Nephron (organoid): ENCODE measurements around the gene SHMT2.

Source experiments
- H3K27ac Mint-ChIP-seq, 3 experiments: 2 replicates each; pipeline ENCODE4 v1.8.0; 2020; ENCODE audit warnings: mixed read lengths in 3 of 3, mild to moderate bottlenecking in 2 of 3, moderate library complexity in 1 of 3
- H3K27me3 Mint-ChIP-seq: 2 replicates; pipeline ENCODE4 v1.8.0; 2021; ENCODE audit warnings: low read depth, mild to moderate bottlenecking, moderate library complexity, mixed read lengths
- H3K36me3 Mint-ChIP-seq: 2 replicates; pipeline ENCODE4 v1.8.0; 2020; ENCODE audit warnings: low read depth, mixed read lengths
- H3K4me1 Mint-ChIP-seq: 2 replicates; pipeline ENCODE4 v1.8.0; 2020; ENCODE audit warnings: mixed read lengths
- H3K4me3 Mint-ChIP-seq, 3 experiments: 2 replicates each; pipeline ENCODE4 v1.8.0; 2020; ENCODE audit warnings: mild to moderate bottlenecking in 3 of 3, mixed read lengths in 3 of 3, moderate library complexity in 2 of 3
- H3K9me3 Mint-ChIP-seq: 2 replicates; pipeline ENCODE4 v1.8.0; 2020; ENCODE audit warnings: mixed read lengths
- TF ChIP-seq, protein P1 (sequence below), 3 experiments: fragments of 200-600 bp; sonication (generic); IDR thresholded peaks; one replicate each; pipeline ENCODE4 v1.5.0; 2021; ENCODE audit warnings: antibody characterized with exemption in 3 of 3; ENCODE audit not compliant: unreplicated experiment in 3 of 3

SHMT2 gene

DNA sequence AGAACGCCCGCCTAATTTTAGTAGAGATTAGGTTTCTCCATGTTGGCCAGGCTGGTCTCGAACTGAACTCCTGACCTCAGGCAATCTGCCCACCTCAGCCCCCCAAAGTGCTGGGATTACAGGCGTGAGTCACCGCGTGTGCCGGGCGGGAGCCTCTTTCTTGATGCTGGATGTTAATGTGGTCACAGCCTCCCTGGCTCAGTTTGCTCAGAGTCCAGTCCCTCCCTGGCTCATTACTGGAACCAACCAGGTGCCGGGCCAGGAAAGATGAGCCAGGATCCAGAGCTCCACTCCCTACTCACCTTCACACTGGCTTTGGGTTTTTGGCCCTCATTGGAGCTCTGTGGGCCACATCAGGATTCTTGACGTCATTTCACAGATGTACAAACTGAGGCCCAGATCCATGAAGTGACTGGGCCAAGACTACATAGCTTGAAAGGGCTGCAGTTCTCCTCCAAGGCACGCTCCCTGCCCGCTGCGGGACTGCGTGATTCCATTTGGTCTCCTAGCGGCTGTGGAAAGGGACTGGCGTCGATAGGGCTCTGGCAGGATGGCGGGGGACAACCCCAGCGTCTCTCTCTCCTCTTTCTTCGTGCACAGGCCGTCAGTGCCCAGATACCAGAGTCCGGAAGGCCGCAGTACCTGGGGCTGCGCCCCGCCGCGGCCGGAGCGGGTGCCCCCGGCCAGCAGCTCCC is 5.1 kb upstream of the SHMT2 start:
- Mint-ChIP-seq H3K27ac (no peak overlapping the region), H3K4me1 (peaks cover 67% of the 10 kb centered on the region), H3K4me3 (peak overlapping the region in 1 of 3 experiments; percentile 47)

DNA sequence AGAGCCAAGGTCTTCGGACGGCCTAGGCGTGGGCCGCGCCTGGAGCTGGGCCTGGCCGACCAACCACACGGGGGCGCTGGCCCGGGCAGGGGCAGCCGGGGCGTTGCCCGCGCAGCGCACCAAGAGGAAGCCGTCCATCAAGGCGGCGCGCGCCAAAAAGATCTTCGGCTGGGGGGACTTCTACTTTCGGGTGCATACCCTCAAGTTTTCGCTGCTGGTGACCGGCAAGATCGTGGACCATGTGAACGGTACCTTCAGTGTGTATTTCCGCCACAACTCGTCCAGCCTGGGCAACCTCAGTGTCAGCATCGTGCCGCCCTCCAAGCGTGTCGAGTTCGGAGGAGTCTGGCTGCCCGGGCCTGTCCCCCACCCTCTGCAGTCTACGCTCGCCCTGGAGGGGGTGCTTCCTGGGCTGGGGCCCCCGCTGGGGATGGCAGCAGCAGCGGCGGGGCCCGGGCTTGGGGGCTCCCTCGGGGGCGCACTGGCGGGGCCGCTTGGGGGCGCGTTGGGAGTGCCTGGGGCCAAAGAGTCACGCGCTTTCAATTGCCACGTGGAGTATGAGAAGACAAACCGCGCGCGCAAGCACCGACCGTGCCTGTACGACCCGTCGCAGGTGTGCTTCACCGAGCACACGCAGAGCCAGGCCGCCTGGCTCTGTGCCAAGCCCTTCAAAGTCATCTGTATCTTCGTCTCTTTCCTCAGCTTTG is 4.4 kb upstream of the SHMT2 start:
- peak overlapping the region; percentile 19 to 24 (median 21) for H3K4me3 Mint-ChIP-seq

More for the DNA sequence above, 5.1 kb upstream of the SHMT2 start:
- TF ChIP-seq, protein P1, sequence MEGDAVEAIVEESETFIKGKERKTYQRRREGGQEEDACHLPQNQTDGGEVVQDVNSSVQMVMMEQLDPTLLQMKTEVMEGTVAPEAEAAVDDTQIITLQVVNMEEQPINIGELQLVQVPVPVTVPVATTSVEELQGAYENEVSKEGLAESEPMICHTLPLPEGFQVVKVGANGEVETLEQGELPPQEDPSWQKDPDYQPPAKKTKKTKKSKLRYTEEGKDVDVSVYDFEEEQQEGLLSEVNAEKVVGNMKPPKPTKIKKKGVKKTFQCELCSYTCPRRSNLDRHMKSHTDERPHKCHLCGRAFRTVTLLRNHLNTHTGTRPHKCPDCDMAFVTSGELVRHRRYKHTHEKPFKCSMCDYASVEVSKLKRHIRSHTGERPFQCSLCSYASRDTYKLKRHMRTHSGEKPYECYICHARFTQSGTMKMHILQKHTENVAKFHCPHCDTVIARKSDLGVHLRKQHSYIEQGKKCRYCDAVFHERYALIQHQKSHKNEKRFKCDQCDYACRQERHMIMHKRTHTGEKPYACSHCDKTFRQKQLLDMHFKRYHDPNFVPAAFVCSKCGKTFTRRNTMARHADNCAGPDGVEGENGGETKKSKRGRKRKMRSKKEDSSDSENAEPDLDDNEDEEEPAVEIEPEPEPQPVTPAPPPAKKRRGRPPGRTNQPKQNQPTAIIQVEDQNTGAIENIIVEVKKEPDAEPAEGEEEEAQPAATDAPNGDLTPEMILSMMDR (IDR thresholded peaks at IDR 0.05; ENCODE audit: unreplicated experiment in 3 of 3): no peak
- Mint-ChIP-seq H3K27me3 (peaks cover 76% of the 10 kb centered on the region), H3K9me3 (no peaks in the 10 kb centered on the region), H3K36me3 (no peaks in the 10 kb centered on the region)

DNA sequence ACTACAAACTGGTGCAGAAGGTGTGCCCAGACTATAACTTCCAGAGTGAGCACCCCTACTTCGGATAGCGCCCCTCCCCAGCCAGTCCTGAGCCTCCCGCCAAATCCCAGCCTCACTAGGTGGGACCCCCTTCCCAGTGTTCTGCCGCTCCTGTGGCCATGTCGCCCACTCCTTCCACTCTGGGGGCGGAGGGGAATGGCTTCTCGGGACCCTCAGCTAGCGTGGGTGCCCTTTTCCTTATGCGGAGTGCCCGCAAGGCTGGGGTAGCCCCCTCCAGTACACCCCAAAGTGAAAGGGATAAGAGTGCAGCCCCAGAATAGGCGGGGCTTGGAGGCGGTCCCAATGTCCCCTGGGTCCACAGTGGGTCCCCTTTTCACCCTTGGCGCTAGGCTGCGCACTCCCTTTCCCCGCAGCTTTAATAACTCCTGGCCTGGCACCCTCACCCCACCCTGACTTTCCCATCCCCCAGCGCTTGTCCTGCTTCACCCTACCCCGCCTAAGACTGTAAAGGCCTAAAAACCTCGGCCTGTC is 3.8 kb upstream of the SHMT2 start:
- H3K36me3 Mint-ChIP-seq: no peaks in the 10 kb centered on the region
- H3K4me3 Mint-ChIP-seq: peak overlapping the region; percentile 19 to 24 (median 21)
- no peaks in the 10 kb centered on the region for H3K9me3 Mint-ChIP-seq
- TF ChIP-seq, protein P1 (IDR thresholded peaks at IDR 0.05; ENCODE audit: unreplicated experiment in 3 of 3): no peak
- H3K27ac Mint-ChIP-seq: no peak overlapping the region
- H3K4me1 Mint-ChIP-seq: peaks cover 72% of the 10 kb centered on the region
- peaks cover 67% of the 10 kb centered on the region for H3K27me3 Mint-ChIP-seq

More for the DNA sequence above, 4.4 kb upstream of the SHMT2 start:
- Mint-ChIP-seq H3K27ac (no peak overlapping the region), H3K36me3 (no peaks in the 10 kb centered on the region), H3K27me3 (peaks cover 71% of the 10 kb centered on the region), H3K4me1 (peaks cover 69% of the 10 kb centered on the region), H3K9me3 (no peaks in the 10 kb centered on the region)
- TF ChIP-seq, protein P1 (IDR thresholded peaks at IDR 0.05; ENCODE audit: unreplicated experiment in 3 of 3): peak; percentile 20 to 57 (median 45)

DNA sequence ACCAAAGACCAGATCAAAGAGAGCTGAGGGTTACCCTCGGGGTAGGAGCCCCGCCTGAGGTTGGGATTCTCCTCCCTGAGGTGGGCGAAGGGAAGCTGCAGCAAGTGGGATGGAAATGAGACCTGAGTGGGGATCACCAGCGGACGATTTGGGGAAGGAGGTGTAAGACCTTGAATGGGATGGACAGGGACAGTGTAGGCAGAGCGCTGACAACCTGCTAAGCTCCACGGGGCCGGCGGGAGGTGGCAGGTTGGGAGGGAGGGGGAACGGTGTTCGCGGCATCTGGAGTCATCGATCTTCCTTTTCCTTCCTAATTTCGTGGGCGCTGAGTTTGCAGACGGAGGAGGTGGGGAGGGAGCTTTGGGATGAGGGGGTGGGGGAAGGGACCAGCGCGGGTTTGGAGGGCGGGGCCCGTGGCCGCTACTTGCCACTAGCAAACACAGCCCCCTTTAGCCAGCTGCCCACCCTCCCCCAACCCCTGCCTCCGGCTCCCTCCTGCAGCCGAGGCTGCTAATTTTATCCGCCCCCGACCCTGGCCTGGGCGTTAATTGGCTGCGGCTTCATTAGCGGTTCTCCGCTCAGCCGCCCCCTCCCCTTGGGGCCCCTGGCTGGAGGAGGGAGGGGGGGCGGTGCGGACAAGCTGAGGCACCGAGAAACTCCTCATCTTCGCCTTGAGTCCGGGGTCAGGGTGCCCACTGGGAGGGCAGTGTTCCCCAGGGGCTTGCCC is 2.8 kb upstream of the SHMT2 start:
- TF ChIP-seq, protein P1 (IDR thresholded peaks at IDR 0.05; ENCODE audit: unreplicated experiment in 3 of 3): no peak
- Mint-ChIP-seq H3K9me3 (no peaks in the 10 kb centered on the region), H3K36me3 (peaks cover under 1% of the 10 kb centered on the region), H3K27ac (peak overlapping the region; percentile 16 to 72 (median 16)), H3K27me3 (peaks cover 58% of the 10 kb centered on the region), H3K4me1 (peaks cover 70% of the 10 kb centered on the region), H3K4me3 (peak overlapping the region; percentile 72 to 78 (median 76))

DNA sequence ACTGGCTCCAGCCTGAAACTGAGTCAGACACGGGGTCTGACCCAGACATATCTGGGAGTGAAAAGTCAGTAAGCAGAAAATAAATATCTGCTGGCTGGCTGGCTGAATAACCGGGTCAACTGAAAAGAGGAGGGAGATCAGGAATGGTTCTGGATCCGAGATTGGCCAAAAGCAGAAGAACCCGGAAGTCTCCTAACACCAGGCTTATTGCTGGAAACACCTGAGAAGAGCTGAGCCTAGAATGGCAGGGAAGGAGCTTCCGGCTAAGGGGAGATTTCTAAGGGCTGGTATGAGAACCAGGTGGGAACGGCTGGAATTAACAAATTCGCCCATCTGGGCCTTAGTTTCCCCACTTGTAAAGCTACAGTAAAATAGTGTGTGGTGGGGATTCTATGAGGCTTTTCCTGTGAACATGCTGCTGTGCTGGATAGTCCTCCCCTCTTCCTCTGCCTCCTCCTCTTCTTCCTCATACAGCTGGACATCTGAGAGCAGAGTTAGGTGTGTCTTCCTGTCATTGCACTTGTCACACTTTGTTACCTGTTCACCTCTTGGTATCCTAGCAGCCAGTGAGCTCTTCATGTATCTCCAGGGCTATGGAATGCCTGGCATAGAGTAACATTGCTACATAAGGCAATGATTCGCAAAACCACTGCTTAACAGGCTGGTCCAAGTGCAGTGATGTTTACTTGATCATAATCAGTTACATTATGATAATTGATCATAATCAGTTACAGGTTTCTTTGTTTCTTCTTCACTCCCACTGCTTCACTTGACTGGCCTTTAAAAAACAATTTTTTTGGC is 2.0 kb upstream of the SHMT2 start:
- peaks cover 6% of the 10 kb centered on the region for H3K36me3 Mint-ChIP-seq
- peak overlapping the region in 2 of 3 experiments; percentile 5 to 16 for H3K27ac Mint-ChIP-seq
- peaks cover 51% of the 10 kb centered on the region for H3K27me3 Mint-ChIP-seq
- peaks cover 66% of the 10 kb centered on the region for H3K4me1 Mint-ChIP-seq
- H3K9me3 Mint-ChIP-seq: no peaks in the 10 kb centered on the region
- TF ChIP-seq, protein P1 (IDR thresholded peaks at IDR 0.05; ENCODE audit: unreplicated experiment in 3 of 3): no peak
- peak overlapping the region; percentile 55 to 76 (median 63) for H3K4me3 Mint-ChIP-seq
